Measurements from ENCODE around the gene ANO6. TPM values are rescaled to one million over a fixed set of nuclear protein-coding genes. Genes with fewer than 3 reads are reported as not detected.
A peak's percentile ranks its signal among the peaks of the same experiment; 100 is the strongest.
"Not testable (repeated sequence)": the region's sequence is repeated elsewhere in the genome, so short reads cannot be mapped to it uniquely, and the experiment has no call there.

ANO6 gene
- total RNA-seq, 4 donors from 2014 or later, result 117 to 224 (median 170) TPM

- Histone ChIP-seq H3K27me3 (no peaks in the 10 kb centered on the region), H3K36me3 (no peaks in the 10 kb centered on the region), H3K4me1 (peaks cover 36 to 63% (median 47%) of the 10 kb centered on the region in 3 donors), H3K9me3 (no peaks in the 10 kb centered on the region), H3K4me3 (no peak overlapping the region), H3K27ac (peak overlapping the region; percentile 85 to 98 (median 88))
- peak; percentile 86 for ATAC-seq
- no peak for TF ChIP-seq POLR2A (IDR thresholded peaks at IDR 0.05)
- TF ChIP-seq EP300 (IDR thresholded peaks at IDR 0.05), result no peak
- peak; percentile 92 for TF ChIP-seq POLR2AphosphoS5 (IDR thresholded peaks at IDR 0.05)
- peak in 3 of 4 experiments; percentile 4 to 44 (median 24) for TF ChIP-seq CTCF (IDR thresholded peaks at IDR 0.05)
- 0 to 1% methylated on average over 4 of the region's 4 CpGs for WGBS, 2 donors (ENCODE audit: low coverage in 1 of 2)
These were observed 18.4 kb downstream of the ANO6 start for GRCh38 chr12:45234139-45234865.

- Histone ChIP-seq H3K9me3 (no peaks in the 10 kb centered on the region), H3K4me1 (peaks cover 36 to 69% (median 47%) of the 10 kb centered on the region in 3 donors), H3K27me3 (no peaks in the 10 kb centered on the region), H3K27ac (peak overlapping the region; percentile 85 to 98 (median 88)), H3K36me3 (no peaks in the 10 kb centered on the region), H3K4me3 (no peak overlapping the region)
- peak; percentile 47 for ATAC-seq
- 35 to 38% methylated on average over 3 to 4 of the region's 4 CpGs for WGBS, 2 donors (ENCODE audit: low coverage in 1 of 2)
- TF ChIP-seq POLR2AphosphoS5 (IDR thresholded peaks at IDR 0.05) (peak; percentile 93), CTCF (IDR thresholded peaks at IDR 0.05) (no peak)
These were observed 19.5 kb downstream of the ANO6 start for GRCh38 chr12:45235087-45236025.

GRCh38 chr12:45236383-45236782 lies 20.5 kb downstream of the ANO6 start:
- Histone ChIP-seq H3K27ac (peak overlapping the region; percentile 85 to 98 (median 88)), H3K4me1 (peaks cover 36 to 68% (median 43%) of the 10 kb centered on the region in 3 donors)
- H3K36me3 ChIP-seq, ATAC-seq, H3K9me3 ChIP-seq, H3K4me3 ChIP-seq, H3K27me3 ChIP-seq: not testable (repeated sequence)
- 40 to 92% methylated on average over 1 to 2 of the region's 2 CpGs for WGBS, 2 donors (ENCODE audit: low coverage in 1 of 2)

GRCh38 chr12:45242180-45242579 lies 26.3 kb downstream of the ANO6 start:
- 100% methylated on average over 2 of the region's 11 CpGs; no CpG with 5 or more reads in 1 of the 2 donors for WGBS, 2 donors (ENCODE audit: low coverage in 1 of 2)

More at GRCh38 chr12:45242180-45242579, 26.3 kb downstream of the ANO6 start:
- H3K4me1 ChIP-seq, result peaks cover 3 to 74% (median 10%) of the 10 kb centered on the region in 3 donors
- ATAC-seq, result no peak
- peak overlapping the region in 3 of 4 donors; percentile 45 to 59 (median 53) for H3K27ac ChIP-seq
- TF ChIP-seq POLR2A (IDR thresholded peaks at IDR 0.05) (no peak), CTCF (IDR thresholded peaks at IDR 0.05) (no peak)
- H3K36me3 ChIP-seq, result no peaks in the 10 kb centered on the region
- no peaks in the 10 kb centered on the region for H3K9me3 ChIP-seq
- no peaks in the 10 kb centered on the region for H3K27me3 ChIP-seq
- H3K4me3 ChIP-seq, result no peak overlapping the region
